H1 (cell line): ENCODE measurements around the gene PLCL1. TPM values are rescaled to one million over a fixed set of nuclear protein-coding genes. Genes with fewer than 3 reads are reported as not detected.

Experiments used
- CTCF ChIA-PET: fragments of 300-600 bp; sonication (Branson Sonifier 250); formaldehyde crosslinking; loops from one replicate; lab custom pipeline; 2021; ENCODE audit not compliant: partially characterized antibody; lab: Charles Lee
- POLR2A ChIA-PET: fragments of 300-600 bp; sonication (Branson Sonifier 250); formaldehyde crosslinking; loops from one replicate; lab custom pipeline; 2021; ENCODE audit warnings: inconsistent platforms; ENCODE audit not compliant: partially characterized antibody; lab: Charles Lee
- DNase-seq, 2 experiments: peaks; one replicate each; pipeline versions ENCODE4 v3.0.0 to v3.0.0-alpha.2; 2010 to 2022; ENCODE audit warnings: low spot score in 2 of 2, low read depth in 1 of 2, mixed read lengths in 1 of 2
- FAIRE-seq: peaks from 2 replicates; lab custom pipeline; 2011; peaks lifted over from hg19 to GRCh38; lab: Jason Lieb, UNC
- H2AFZ ChIP-seq: 2 replicates; pipeline ENCODE4 v1.8.1; 2012; ENCODE audit warnings: low read length, inconsistent platforms
- H2AK5ac ChIP-seq: 2 replicates; pipeline ENCODE4 v1.6.1; 2013; ENCODE audit warnings: low read depth, low read length
- H2BK120ac ChIP-seq: replicated peaks from 2 replicates; pipeline ENCODE3; 2013; ENCODE audit warnings: low read depth, low read length, inconsistent platforms
- H2BK12ac ChIP-seq: 2 replicates; pipeline ENCODE4 v1.6.1; 2013; ENCODE audit warnings: low read depth, low read length
- H2BK15ac ChIP-seq: 2 replicates; pipeline ENCODE4 v1.6.1; 2013; ENCODE audit warnings: low read length
- H2BK20ac ChIP-seq: 2 replicates; pipeline ENCODE4 v1.6.1; 2013; ENCODE audit warnings: low read length
- H2BK5ac ChIP-seq: 2 replicates; pipeline ENCODE4 v1.6.1; 2013; ENCODE audit warnings: low read depth, low read length
- H3K14ac ChIP-seq: 2 replicates; pipeline ENCODE4 v1.6.1; 2013; ENCODE audit warnings: inconsistent platforms; ENCODE audit not compliant: insufficient read length
- H3K18ac ChIP-seq: 2 replicates; pipeline ENCODE4 v1.6.1; 2013; ENCODE audit warnings: low read length; ENCODE audit errors: extremely low read depth
- H3K23ac ChIP-seq: 2 replicates; pipeline ENCODE4 v1.6.1; 2013; ENCODE audit warnings: inconsistent platforms; ENCODE audit not compliant: insufficient read length
- H3K23me2 ChIP-seq: 2 replicates; pipeline ENCODE4 v1.6.1; 2013; ENCODE audit warnings: low read depth, low read length
- H3K27ac ChIP-seq: 2 replicates; pipeline ENCODE4 v1.6.1; 2011; ENCODE audit warnings: low read depth, low read length, inconsistent platforms
- H3K27me3 ChIP-seq, 4 experiments: replicated peaks in 1 of 4; 1 replicate in 1 of 4; 2 replicates in 3 of 4; pipeline versions ENCODE4 v1.6.1 to v1.8.1; 2011 to 2013; ENCODE audit warnings: low read length in 3 of 4, mild to moderate bottlenecking in 3 of 4, inconsistent platforms in 2 of 4, mixed read lengths in 2 of 4, moderate library complexity in 1 of 4; ENCODE audit not compliant: control insufficient read depth in 3 of 4, insufficient read depth in 3 of 4; ENCODE audit errors: extremely low read depth in 1 of 4
- H3K36me3 ChIP-seq, 4 experiments: 2 replicates each; pipeline versions ENCODE4 v1.6.1 to v1.8.1; 2011 to 2013; ENCODE audit warnings: mild to moderate bottlenecking in 4 of 4, low read length in 3 of 4, moderate library complexity in 2 of 4, control low read depth in 1 of 4, inconsistent platforms in 1 of 4; ENCODE audit not compliant: insufficient read depth in 4 of 4, control insufficient read depth in 2 of 4
- H3K4ac ChIP-seq: replicated peaks from 2 replicates; pipeline ENCODE3; 2013; ENCODE audit warnings: low read length, low read depth, mixed read lengths, inconsistent platforms; ENCODE audit not compliant: insufficient read length
- H3K4me1 ChIP-seq, 4 experiments: replicated peaks in 1 of 4; 1 replicate in 1 of 4; 2 replicates in 3 of 4; pipeline versions ENCODE4 v1.6.1 to v1.8.1; 2011 to 2013; ENCODE audit warnings: low read length in 3 of 4, inconsistent platforms in 2 of 4, mixed read lengths in 1 of 4; ENCODE audit not compliant: insufficient read depth in 4 of 4, control insufficient read depth in 3 of 4
- H3K4me2 ChIP-seq, 2 experiments: 2 replicates each; pipeline versions ENCODE4 v1.6.1 to v1.8.1; 2011 to 2013; ENCODE audit warnings: low read depth in 2 of 2, low read length in 2 of 2, control low read depth in 1 of 2, inconsistent platforms in 1 of 2, mild to moderate bottlenecking in 1 of 2; ENCODE audit not compliant: insufficient read depth in 1 of 2
- H3K4me3 ChIP-seq, 4 experiments: fragments of 200-600, 300-600 bp in 1 of 4; sonication (generic), shearing (Covaris generic), sonication (Bioruptor Twin) in 1 of 4; 2 replicates each; pipeline versions ENCODE4 v1.5.1 to v1.8.1; 2011 to 2016; ENCODE audit warnings: low read length in 4 of 4, low read depth in 3 of 4, control low read depth in 2 of 4, inconsistent platforms in 2 of 4, mild to moderate bottlenecking in 2 of 4, mixed read lengths in 1 of 4, moderate library complexity in 1 of 4; ENCODE audit not compliant: insufficient read depth in 2 of 4; ENCODE audit errors: extremely low read depth in 1 of 4
- H3K56ac ChIP-seq: replicated peaks from 2 replicates; pipeline ENCODE3; 2013; ENCODE audit warnings: low read depth, mild to moderate bottlenecking, mixed read lengths, low read length, inconsistent platforms; ENCODE audit not compliant: insufficient read length
- H3K79me1 ChIP-seq: 2 replicates; pipeline ENCODE4 v1.6.1; 2013; ENCODE audit warnings: low read depth, low read length, control low read depth
- H3K79me2 ChIP-seq, 2 experiments: 2 replicates each; pipeline versions ENCODE4 v1.6.1 to v1.8.1; 2012 to 2013; ENCODE audit warnings: low read length in 2 of 2, mild to moderate bottlenecking in 2 of 2, inconsistent platforms in 1 of 2; ENCODE audit not compliant: insufficient read depth in 2 of 2, control insufficient read depth in 1 of 2
- H3K9ac ChIP-seq, 4 experiments: replicated peaks in 1 of 4; 1 replicate in 1 of 4; 2 replicates in 3 of 4; pipeline versions ENCODE4 v1.6.1 to v1.8.1; 2011 to 2013; ENCODE audit warnings: low read depth in 3 of 4, low read length in 3 of 4, control low read depth in 2 of 4, mild to moderate bottlenecking in 2 of 4, moderate library complexity in 2 of 4, inconsistent platforms in 1 of 4; ENCODE audit errors: extremely low read depth in 1 of 4
- H3K9me3 ChIP-seq, 2 experiments: 2 replicates each; pipeline versions ENCODE4 v1.6.1 to v1.8.1; 2012 to 2013; ENCODE audit warnings: mild to moderate bottlenecking in 2 of 2, moderate library complexity in 2 of 2, control low read depth in 1 of 2, inconsistent platforms in 1 of 2, low read depth in 1 of 2, low read length in 1 of 2, mixed read lengths in 1 of 2; ENCODE audit not compliant: insufficient read depth in 2 of 2
- H4K20me1 ChIP-seq, 2 experiments: replicated peaks in 1 of 2; 2 replicates each; pipeline versions ENCODE3 to v1.8.1; 2011 to 2013; ENCODE audit warnings: inconsistent platforms in 2 of 2, low read length in 2 of 2, mild to moderate bottlenecking in 1 of 2; ENCODE audit not compliant: insufficient read depth in 2 of 2, control insufficient read depth in 1 of 2
- H4K5ac ChIP-seq: 2 replicates; pipeline ENCODE4 v1.6.1; 2013; ENCODE audit warnings: low read length, low read depth, mixed read lengths, inconsistent platforms; ENCODE audit not compliant: insufficient read length
- H4K8ac ChIP-seq: 2 replicates; pipeline ENCODE4 v1.8.0; 2013; ENCODE audit warnings: mild to moderate bottlenecking, moderate library complexity, low read length, inconsistent platforms; ENCODE audit not compliant: insufficient read depth; ENCODE audit errors: extremely low read depth
- H4K91ac ChIP-seq: replicated peaks from 2 replicates; pipeline ENCODE3; 2013; ENCODE audit warnings: low read length, mixed read lengths, inconsistent platforms; ENCODE audit not compliant: insufficient read length
- ASH2L ChIP-seq: fragments of 200-600, 300-600 bp; sonication (generic); IDR thresholded peaks from one replicate; pipeline ENCODE4 v1.7.1; 2017; ENCODE audit warnings: low read length
- CEBPB ChIP-seq: IDR thresholded peaks from 2 replicates; pipeline ENCODE4 v1.6.1; 2012; ENCODE audit warnings: low read depth, low read length
- CHD1 ChIP-seq: IDR thresholded peaks from 2 replicates; pipeline ENCODE4 v1.6.1; 2012; ENCODE audit warnings: low read depth, low read length, improper control_type of control experiment
- KDM4A ChIP-seq: IDR thresholded peaks from one replicate; pipeline ENCODE4 v1.7.1; 2012; ENCODE audit warnings: low read depth, mild to moderate bottlenecking, moderate library complexity, low read length, inconsistent platforms; ENCODE audit not compliant: severe bottlenecking
- NRF1 ChIP-seq: IDR thresholded peaks from 2 replicates; pipeline ENCODE4 v1.6.1; 2011; ENCODE audit warnings: mild to moderate bottlenecking, low read depth, low read length, improper control_type of control experiment
- PHF8 ChIP-seq: fragments of 200-600 bp; sonication (generic); conservative IDR thresholded peaks from 2 replicates; pipeline ENCODE4 v1.7.1; 2012; ENCODE audit warnings: low read depth, mild to moderate bottlenecking, inconsistent platforms, low read length, moderate library complexity
- POLR2A ChIP-seq, 2 experiments: IDR thresholded peaks; 1 replicate in 1 of 2; 2 replicates in 1 of 2; pipeline ENCODE4 v1.6.1; 2011; ENCODE audit warnings: low read depth in 2 of 2, low read length in 2 of 2, mild to moderate bottlenecking in 2 of 2; ENCODE audit errors: control extremely low read depth in 1 of 2
- RNF2 ChIP-seq: fragments of 200-900, 300-1000 bp; sonication (generic); IDR thresholded peaks from 2 replicates; pipeline ENCODE4 v1.7.1; 2016; ENCODE audit warnings: borderline replicate concordance, low read depth, mild to moderate bottlenecking, antibody characterized with exemption, low read length; ENCODE audit not compliant: poor library complexity, severe bottlenecking; ENCODE audit errors: missing control alignments
- SP4 ChIP-seq: IDR thresholded peaks from 2 replicates; pipeline ENCODE4 v1.6.1; 2012; ENCODE audit warnings: low read length, inconsistent platforms
- YY1 ChIP-seq: IDR thresholded peaks from 2 replicates; pipeline ENCODE4 v1.6.1; 2011; ENCODE audit warnings: low read depth, mild to moderate bottlenecking, low read length
- WGBS, 2 experiments: shearing (Covaris generic) in 1 of 2; methylation state at CpG; one replicate each; pipeline versions ENCODE4 v1.1.6 to v1.1.7; 2013 to 2015; ENCODE audit warnings: low lambda C conversion rate in 2 of 2, mixed read lengths in 2 of 2, inconsistent platforms in 1 of 2, low coverage in 1 of 2, missing lambda C conversion rate in 1 of 2; ENCODE audit not compliant: insufficient replicate concordance in 2 of 2, insufficient coverage in 1 of 2, insufficient read length in 1 of 2; ENCODE audit errors: extremely low coverage in 1 of 2, missing lambda C conversion rate in 1 of 2; 5-methylcytosine and 5-hydroxymethylcytosine counted together
- polyA plus RNA-seq, 7 experiments: library from polyadenylated mRNA; depleted of rRNA in 3 of 7; stranded (reverse) in 5 of 7; unstranded in 2 of 7; fragments of >200 nt in 5 of 7; fragments of 200-250 nt in 2 of 7; gene quantifications; 1 replicate in 5 of 7; 2 replicates in 1 of 7; 4 replicates in 1 of 7; pipeline versions ENCODE4 v1.2.1 to v1.2.3, GENCODE V29; 2011 to 2013; ENCODE audit warnings: missing spikeins in 2 of 7, mixed read lengths in 2 of 7
- total RNA-seq: library from RNA; stranded (reverse); fragmentation: NEBNext Ultra II Directional; extraction: Animal tissue kit (Norgen Biotek cat#: 25700); gene quantifications from 2 replicates; pipeline ENCODE4 v1.2.1, GENCODE V29; 2021

Gene PLCL1
- total and polyA plus RNA-seq, 2 of the 8 experiments (the other 6 are each of a cell fraction or from before 2014, with no cell fraction given): not detected

DNA sequence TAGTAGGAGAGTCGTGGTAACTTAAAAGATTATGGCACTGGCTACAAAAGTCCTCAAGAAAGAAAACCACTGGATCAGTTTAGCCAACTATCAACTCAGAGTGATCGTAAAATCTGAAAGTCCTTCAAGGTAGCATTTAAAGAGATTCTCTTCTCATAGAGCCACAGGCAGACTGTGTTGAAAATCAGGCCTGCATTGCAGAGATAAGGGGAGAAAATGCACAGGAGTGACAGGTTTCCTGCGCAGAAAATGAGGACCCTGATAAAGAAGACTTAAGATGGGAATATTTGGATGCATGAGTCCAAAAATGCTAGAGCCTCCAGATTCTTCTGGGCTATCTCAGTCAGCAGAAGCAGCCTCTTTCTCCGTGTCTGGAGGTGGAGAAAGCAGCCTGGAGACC lies 360.9 kb downstream of the PLCL1 start:
- no peak overlapping the region for H4K91ac ChIP-seq
- H2AK5ac ChIP-seq: no peak overlapping the region
- H2AFZ ChIP-seq: no peak overlapping the region
- no peaks in the 10 kb centered on the region for H3K79me2 ChIP-seq
- H3K27me3 ChIP-seq: no peaks in the 10 kb centered on the region
- H3K27ac ChIP-seq: no peak overlapping the region
- H2BK12ac ChIP-seq: no peak overlapping the region
- H4K8ac ChIP-seq: no peak overlapping the region
- H3K18ac ChIP-seq: no peak overlapping the region
- no peak overlapping the region for H2BK120ac ChIP-seq
- no peak overlapping the region for H3K9ac ChIP-seq
- no peak overlapping the region for H3K4me3 ChIP-seq
- H4K20me1 ChIP-seq: no peaks in the 10 kb centered on the region
- POLR2A ChIA-PET: no interaction called here
- H3K23me2 ChIP-seq: no peaks in the 10 kb centered on the region
- DNase-seq: no peak
- H3K23ac ChIP-seq: no peak overlapping the region
- H2BK5ac ChIP-seq: no peak overlapping the region
- H2BK15ac ChIP-seq: no peak overlapping the region
- H3K9me3 ChIP-seq: no peaks in the 10 kb centered on the region
- H2BK20ac ChIP-seq: no peak overlapping the region
- H3K56ac ChIP-seq: no peak overlapping the region
- no peak overlapping the region for H4K5ac ChIP-seq
- no peaks in the 10 kb centered on the region for H3K79me1 ChIP-seq
- no peak for TF ChIP-seq CEBPB
- no peak for TF ChIP-seq CHD1
- no peak for TF ChIP-seq YY1
- no peak for TF ChIP-seq ASH2L
- TF ChIP-seq POLR2A (IDR thresholded peaks at IDR 0.05; ENCODE audit: control extremely low read depth in 1 of 2, low read depth in 2 of 2, low read length in 2 of 2): no peak
- TF ChIP-seq RNF2: no peak
- TF ChIP-seq KDM4A: no peak
- no peak for TF ChIP-seq SP4
- no peak for TF ChIP-seq NRF1
- no peak for TF ChIP-seq PHF8
- CTCF ChIA-PET: interaction anchor here (2.3 kb wide), 1 partner anchor 19 kb away, joined by 8 read pairs; no protein-coding TSS in a partner anchor
- 93% methylated on average over 4 of the region's 4 CpGs; no CpG with 5 or more reads in 1 of the 2 experiments for WGBS, 2 experiments
- H3K36me3 ChIP-seq: no peaks in the 10 kb centered on the region; a peak in 1 of 8 replicates
- H3K4me1 ChIP-seq: no peaks in the 10 kb centered on the region
- no peak overlapping the region for H3K14ac ChIP-seq
- H3K4ac ChIP-seq: no peak overlapping the region
- no peak overlapping the region for H3K4me2 ChIP-seq
- no peak for FAIRE-seq
